Heart left ventricle (tissue), 13 donors: Measurements from ENCODE around the gene KNDC1.

Source experiments
- CTCF ChIP-seq, 12 donors: fragments of 200-600 bp; sonication (generic) in 4 of 12; IDR thresholded peaks; one replicate each; pipeline versions ENCODE4 v1.5.0 to v1.8.0; 2018 to 2022; ENCODE audit warnings: antibody characterized with exemption in 12 of 12, mild to moderate bottlenecking in 5 of 12
- POLR2A ChIP-seq, 2 donors: fragments of 450-650 bp; IDR thresholded peaks; one replicate each; pipeline ENCODE4 v1.6.1; 2017; ENCODE audit warnings: antibody characterized with exemption in 2 of 2, mild to moderate bottlenecking in 2 of 2, moderate library complexity in 2 of 2
- donor health status: ischemic (EF 13 %, LVEDD 7.1; RV severe dilation, severe dysfunction).
- donor health status: DM: no; HTN: yes; CAD: no.
- donor health status: DM: no; HTN: no; CAD: no.
- donor health status: ischemic (EF 25% LVEDD 6.9; RV normal size, moderate dysfunction).
- donor health status: ischemic (EF 25% LVEDD 5.7; RV mildly dilated, moderate dysfunction).
- donor health status: ischemic (EF 35%, LVEDD 5.7; RV mildly dilated, moderate dysfunction).
- donor health status: nonischemic (EF 11% LVEDD 7.7; RV severe dilation, severe dysfunction).
- donor health status: DM: yes; HTN: yes; CAD: no.
- donor health status: PGD.
- donor health status: ischemic (EF 29% LVEDD 5.4; RV normal size, mild dysfunction).
- donor health status: nonischemic (EF 23%, LVEDD 6.1; RV moderate dilation, normal function).

GRCh38 chr10:133257489-133258065 is 97.6 kb downstream of the KNDC1 start:
- TF ChIP-seq POLR2A (IDR thresholded peaks at IDR 0.05): no peak
- peak in 10 of 12 donors; percentile 10 to 46 (median 28) for TF ChIP-seq CTCF (IDR thresholded peaks at IDR 0.05)
